Stimulated activated CD4-positive, alpha-beta T cell treated with anti-CD3 and anti-CD28 coated beads, Interleukin-4, amount 100 ng/mL, for 1 hour (primary cell): ENCODE results near the gene PKD1.

Source experiments
- DNase-seq: peaks from one replicate; pipeline ENCODE4 v3.0.0-alpha.2; 2020

PKD1 gene

GRCh38 chr16:2070576-2071453 is 64.9 kb downstream of the PKD1 start:
- DNase-seq = no peak

- no peak for DNase-seq
Observed at GRCh38 chr16:2066139-2066538, 69.6 kb downstream of the PKD1 start.

GRCh38 chr16:2064368-2064945 is 71.2 kb downstream of the PKD1 start:
- DNase-seq = no peak

DNA sequence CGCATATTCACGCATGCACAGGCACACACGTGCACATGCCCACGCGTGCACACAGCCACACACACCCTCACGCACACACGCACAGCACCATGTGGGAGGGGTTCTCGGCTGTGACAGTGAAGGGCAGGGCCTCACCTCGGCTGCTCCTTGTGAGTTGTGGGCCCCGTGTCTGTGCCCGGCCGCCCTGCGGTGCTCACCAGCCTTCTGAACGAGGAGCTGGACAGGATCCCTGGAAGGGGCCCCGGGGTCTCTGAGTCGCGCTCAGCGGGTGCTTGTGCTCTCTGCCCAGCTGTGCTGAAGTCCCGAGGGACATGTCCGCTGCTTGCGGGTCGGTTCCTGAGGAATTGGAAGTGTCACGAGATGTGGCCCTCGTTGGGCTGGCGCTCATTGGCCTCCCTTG is 71.8 kb downstream of the PKD1 start:
- DNase-seq = no peak

- DNase-seq = no peak
Observed at GRCh38 chr16:2062801-2063200, 72.9 kb downstream of the PKD1 start.

DNA sequence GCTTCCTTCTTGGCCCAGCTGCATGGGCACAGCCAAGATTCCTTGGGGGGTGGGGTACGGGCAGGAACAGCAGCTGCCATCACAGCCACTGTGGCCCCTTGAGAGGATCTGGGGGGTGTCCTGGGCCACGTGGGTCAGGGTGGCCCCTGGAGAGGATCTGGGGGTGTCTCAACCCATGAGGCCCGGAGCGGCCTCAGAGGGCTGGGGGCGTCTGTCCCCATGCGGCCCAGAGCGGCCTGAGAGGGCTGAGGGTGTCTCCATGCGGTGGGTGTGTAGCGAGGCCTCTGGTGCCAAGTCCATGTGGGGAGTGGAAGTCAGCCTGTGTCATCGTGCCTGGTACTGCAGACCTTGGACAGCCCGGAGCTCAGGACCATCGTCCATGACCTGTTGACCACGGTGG is 74.2 kb downstream of the PKD1 start:
- DNase-seq = no peak

DNA sequence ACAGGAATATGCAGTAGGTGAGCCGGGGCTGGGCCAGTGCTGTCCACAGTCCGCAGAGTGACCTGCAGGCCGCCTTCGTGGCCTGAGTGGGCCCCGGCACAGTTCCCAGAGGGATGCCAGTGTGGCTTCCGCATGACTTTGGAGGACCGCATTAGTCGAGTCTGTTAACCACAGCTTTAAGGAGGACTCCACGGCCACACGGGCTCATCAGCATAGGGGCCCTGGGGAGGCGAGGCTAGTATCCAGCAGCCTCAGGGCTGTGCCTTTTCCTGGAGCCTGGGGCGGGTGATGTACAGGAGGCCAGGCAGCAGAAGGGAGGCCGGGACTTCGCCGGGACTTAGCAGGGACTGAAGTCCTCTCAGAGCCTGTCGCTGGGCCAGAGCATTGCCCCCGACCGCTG is 74.7 kb downstream of the PKD1 start:
- DNase-seq = no peak

- no peak for DNase-seq
Observed at GRCh38 chr16:2060346-2060745, 75.4 kb downstream of the PKD1 start.

GRCh38 chr16:2058872-2059271 is 76.8 kb downstream of the PKD1 start:
- DNase-seq = no peak

- no peak for DNase-seq
Observed at GRCh38 chr16:2058420-2058819, 77.3 kb downstream of the PKD1 start.

- no peak for DNase-seq
Observed at GRCh38 chr16:2057438-2057837, 78.3 kb downstream of the PKD1 start.

DNA sequence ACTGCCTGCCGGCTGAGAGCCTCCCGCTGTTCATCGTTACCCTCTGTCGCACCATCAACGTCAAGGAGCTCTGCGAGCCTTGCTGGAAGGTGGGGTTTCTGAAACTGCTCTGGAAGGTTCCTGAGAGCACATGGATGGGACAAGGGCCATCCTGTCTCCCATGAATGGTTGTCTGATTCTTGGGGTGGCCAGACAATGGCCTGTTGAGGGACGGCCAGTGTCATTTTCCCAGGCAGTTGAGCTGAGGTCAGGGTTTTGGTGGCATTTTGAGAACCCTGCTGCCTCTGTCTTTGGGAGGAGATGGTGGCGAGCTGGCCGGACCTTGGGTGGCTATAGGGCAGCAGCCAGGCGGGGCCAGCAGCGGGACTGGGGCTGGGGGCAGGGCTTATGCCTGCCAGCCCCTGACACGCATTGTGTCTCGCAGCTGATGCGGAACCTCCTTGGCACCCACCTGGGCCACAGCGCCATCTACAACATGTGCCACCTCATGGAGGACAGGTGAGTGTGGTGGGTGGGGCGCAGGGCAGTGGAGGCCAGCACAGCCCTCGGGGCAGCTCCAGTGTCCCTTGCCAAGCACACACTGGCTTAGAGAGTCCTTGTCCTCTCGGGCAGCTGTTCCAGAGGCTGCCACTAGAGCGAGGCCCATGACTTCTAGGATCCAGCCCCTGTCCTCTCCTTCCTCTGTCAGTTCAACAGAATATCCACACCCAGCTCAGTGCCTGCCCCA is 78.9 kb downstream of the PKD1 start:
- no peak for DNase-seq

DNA sequence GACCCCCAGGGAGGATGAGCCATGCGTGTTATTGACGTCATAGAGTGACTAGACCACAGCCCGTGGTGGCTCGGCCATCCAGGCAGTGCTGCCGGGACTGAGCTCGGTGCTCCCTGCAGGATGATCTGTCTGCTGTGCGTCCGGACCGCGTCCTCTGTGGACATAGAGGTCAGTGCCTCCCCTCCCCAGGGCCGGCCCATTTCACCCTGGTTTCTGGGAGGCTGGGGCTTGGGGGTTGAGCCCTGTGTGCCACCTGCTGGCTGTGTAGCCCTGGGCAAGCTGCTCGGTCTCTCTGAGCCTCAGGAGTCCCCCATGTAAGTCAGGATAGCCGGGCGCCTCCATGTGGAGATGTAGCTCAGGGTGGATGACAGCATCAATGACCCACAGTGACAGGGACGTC is 79.6 kb downstream of the PKD1 start:
- DNase-seq = no peak

DNA sequence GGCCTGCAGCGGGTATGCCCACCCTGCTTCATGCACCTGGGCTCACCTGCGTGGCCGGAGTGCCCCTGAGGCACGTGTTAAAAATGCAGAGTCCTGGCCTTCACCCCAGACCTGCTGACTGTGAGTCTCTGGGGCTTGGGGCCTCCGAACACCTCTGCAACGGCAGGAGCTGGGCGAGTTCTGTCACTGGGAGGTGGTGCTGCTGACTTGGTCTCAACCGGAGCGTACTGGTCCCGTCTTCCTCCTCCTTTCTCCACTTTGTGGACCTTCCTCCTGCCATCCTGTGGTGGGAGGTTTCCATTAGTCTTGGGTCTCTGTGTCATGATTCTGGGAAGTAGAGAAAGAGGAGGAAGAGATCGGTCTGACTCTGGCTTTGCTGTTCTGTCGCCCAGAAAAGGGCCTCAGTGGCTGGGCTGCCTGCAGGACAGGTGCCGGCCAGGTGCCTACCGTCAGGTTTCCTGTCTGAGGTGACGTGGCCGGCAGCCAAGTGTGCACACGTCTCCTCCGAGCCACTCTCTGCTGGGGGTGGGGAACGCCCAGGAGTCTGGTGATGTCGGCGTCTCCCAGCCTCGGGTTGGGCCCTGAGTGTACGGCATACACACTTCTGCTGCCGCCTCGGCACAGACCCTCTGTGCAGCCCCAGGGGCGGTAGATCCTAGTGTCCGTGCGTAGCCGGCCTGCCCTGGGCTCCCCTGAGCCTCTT is 81.0 kb downstream of the PKD1 start:
- no peak for DNase-seq

DNA sequence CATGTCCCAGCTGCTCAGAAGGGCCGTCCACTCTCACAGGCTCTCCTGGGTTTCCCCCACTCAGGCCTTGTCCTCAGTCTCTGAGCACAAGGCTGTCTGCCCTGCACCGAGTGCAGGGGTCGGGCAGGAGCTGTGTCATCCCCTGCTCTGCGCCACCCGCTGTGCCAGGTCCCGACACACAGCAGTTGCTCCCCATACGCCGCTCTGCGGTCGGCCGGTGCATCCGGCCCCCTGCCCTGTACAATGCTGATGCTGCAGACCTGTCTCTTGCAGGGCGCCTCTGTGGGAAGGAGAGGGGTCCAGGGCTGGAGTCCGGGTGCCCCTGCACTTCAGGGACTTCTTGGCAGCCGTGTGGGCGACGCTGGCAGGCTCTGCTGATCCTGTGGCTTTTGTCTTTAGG is 81.8 kb downstream of the PKD1 start:
- no peak for DNase-seq

- no peak for DNase-seq
Observed at GRCh38 chr16:2053211-2053610, 82.5 kb downstream of the PKD1 start.

GRCh38 chr16:2048116-2048543 is 87.6 kb downstream of the PKD1 start:
- no peak for DNase-seq

DNA sequence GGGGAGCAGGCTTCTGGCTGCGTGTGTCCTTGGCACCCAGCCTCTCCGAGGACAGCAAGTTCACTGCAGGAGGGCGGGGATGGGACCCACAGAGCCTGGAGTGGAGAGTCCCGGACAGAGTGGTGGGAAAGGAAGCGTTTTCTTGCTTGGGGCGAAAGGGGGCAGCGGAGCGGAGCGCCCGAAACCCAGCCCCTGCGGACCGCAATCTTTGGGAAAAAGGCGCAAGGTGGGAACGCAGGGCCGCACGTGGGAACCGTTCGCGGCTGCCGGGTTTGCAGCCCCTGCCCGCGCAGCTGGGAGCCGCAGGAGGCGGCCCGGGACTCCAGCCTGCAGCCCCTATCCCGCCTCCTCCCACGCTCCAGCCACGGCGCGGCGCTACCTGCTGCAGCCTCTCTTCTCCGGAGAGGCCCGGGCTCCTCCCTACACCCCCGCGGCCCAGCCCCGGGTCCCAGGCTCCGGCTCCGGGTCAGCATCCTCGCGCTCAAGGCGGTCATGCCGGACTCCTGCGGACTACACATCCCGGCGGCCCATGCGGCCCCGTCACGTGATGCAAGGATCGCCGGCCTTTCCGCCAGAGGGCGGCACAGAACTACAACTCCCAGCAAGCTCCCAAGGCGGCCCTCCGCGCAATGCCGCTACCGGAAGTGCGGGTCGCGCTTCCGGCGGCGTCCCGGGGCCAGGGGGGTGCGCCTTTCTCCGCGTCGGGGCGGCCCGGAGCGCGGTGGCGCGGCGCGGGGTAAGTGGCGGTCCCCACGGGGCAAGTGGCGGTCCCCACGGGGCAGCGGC is 88.2 kb downstream of the PKD1 start, which contains the start of the genes NTHL1 and TSC2:
Gene NTHL1, minus strand, starts transcription at position 505 of the 786 bp plus-strand sequence. Its CDS starts 11 bp downstream, at position 494.
Gene TSC2, plus strand, starts transcription at position 656 of the 786 bp plus-strand sequence. CDS start 631 bp downstream, outside the sequence.
- DNase-seq = peak; percentile 92

GRCh38 chr16:2046893-2047329 is 88.8 kb downstream of the PKD1 start:
- DNase-seq = no peak

DNA sequence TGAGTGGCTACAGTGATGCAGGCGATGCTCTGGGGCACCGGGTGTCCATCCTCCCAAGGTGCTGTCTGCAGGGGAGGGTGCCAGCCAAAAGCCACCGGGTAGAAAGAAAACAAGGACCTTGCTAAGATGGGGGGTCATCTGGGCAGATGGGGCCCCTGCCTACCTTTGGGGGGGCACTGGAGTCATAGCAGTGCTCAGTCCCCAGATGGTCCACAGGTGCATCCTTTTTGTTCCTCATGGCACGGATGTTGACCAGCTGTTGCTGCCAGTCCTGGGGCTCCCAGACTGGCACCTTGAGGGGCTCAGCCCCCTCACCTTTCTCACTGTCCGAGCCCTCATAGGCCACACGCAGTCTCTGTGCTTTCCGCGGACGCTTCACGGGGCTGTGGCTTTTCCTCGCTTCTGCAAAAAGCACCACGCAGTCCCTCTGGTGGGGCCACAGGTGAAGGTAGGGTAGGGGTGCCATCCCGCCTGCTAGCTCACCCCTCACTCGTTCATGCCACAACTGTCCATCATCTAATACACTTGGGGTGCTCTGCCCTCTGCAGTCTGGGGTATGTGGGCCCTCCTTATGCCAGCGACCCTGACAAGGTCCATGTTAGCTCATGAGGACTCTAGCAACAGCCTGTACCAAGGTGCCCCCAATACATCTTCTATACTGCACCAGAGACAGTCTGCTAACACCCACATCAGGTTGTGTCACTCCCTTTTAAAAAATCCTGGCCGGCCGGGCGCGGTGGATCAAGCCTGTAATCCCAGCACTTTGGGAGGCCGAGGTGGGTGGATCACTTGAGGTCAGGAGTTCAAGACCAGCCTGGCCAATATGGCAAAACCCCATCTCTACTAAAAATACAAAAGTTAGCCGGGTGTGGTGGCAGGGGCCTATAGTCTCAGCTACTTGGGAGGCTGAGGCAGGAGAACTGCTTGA is 89.5 kb downstream of the PKD1 start:
- DNase-seq = no peak

- no peak for DNase-seq
Observed at GRCh38 chr16:2044541-2044940, 91.2 kb downstream of the PKD1 start.
